ENCODE data around the gene MARCHF9.

Gene MARCHF9

DNA sequence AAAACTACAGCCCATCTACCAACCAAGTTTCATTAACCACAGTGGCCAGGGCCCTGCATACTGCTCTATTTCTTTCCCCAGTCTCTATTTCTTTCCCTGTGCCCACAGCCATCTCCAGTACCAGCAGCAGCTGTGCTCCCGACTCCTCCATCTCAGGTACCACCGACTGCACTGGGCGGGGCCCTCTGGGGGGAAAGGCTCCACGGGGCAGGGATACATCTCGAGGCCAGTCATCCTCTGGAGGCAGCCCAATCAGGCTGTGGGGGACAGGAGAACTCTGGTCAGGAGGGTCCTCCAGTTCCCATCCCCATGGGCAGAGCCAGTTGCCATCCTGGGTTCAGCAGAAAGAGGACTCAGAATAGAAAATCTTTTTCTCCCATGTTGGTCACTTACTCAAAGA lies 5.8 kb upstream of the MARCHF9 start:
- TF ChIP-seq, protein P1, sequence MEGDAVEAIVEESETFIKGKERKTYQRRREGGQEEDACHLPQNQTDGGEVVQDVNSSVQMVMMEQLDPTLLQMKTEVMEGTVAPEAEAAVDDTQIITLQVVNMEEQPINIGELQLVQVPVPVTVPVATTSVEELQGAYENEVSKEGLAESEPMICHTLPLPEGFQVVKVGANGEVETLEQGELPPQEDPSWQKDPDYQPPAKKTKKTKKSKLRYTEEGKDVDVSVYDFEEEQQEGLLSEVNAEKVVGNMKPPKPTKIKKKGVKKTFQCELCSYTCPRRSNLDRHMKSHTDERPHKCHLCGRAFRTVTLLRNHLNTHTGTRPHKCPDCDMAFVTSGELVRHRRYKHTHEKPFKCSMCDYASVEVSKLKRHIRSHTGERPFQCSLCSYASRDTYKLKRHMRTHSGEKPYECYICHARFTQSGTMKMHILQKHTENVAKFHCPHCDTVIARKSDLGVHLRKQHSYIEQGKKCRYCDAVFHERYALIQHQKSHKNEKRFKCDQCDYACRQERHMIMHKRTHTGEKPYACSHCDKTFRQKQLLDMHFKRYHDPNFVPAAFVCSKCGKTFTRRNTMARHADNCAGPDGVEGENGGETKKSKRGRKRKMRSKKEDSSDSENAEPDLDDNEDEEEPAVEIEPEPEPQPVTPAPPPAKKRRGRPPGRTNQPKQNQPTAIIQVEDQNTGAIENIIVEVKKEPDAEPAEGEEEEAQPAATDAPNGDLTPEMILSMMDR (conservative IDR thresholded peaks at IDR 0.05) = no peak
- no peak for TF ChIP-seq ZFX (IDR thresholded peaks at IDR 0.05)
- H3K27ac ChIP-seq = no peak overlapping the region

DNA sequence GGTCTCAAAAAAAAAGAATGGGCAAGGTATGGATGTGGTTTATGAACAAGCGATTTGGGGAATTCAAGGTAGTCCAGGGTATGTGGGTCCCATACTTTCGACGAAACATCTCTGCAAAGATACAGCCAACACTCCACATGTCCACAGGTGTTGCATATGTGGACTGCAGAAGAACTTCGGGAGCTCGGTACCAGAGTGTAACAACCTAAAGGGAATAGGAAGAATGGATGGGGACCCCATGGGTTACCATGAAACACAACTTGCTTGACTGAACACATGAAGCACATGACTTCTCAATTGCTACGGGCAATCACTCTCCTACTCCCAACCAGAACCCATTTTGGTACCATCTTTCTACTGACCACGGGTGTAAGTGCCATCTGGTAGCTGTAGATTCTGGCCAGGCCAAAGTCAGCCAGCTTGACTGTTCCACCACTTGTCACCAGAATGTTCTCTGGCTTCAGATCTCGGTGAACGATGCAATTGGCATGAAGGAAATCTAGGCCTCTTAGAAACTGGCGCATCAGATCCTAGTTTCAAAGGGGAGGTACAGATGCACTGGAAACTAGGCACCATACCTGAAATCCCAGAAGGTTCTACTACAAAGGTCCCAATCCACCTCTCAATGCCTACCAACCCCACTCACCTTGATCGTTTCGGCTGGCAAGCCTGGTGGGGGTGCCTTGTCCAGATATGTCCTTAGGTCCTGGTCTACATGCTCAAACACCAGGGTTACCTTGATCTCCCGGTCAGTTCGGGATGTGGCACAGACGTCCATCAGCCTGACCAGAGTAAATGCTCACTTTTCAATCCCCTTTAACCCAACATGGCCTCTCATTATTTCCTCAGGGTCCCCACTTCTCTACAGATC lies 4.1 kb upstream of the MARCHF9 start:
- peak overlapping the region; percentile 92 for H3K27ac ChIP-seq
- no peak for TF ChIP-seq ZFX (IDR thresholded peaks at IDR 0.05)
- TF ChIP-seq, protein P1 (conservative IDR thresholded peaks at IDR 0.05) = no peak

DNA sequence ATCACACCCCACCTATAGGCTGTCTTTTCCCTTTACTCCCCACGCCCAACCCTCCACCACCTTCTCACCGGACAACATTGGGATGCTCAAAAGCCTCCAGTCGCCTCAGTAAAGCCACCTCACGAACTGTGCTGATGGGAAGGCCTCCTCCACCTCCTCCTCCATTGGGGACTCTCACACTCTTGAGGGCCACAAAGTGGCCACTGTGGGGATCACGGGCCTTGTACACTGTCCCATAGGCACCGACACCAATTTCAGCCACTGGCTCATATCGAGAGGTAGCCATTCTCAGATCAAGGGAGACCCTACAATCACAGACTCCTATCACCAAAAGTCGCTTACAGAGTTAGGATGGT lies 3.5 kb upstream of the MARCHF9 start:
- no peak for TF ChIP-seq ZFX (IDR thresholded peaks at IDR 0.05)
- TF ChIP-seq, protein P1 (conservative IDR thresholded peaks at IDR 0.05) = no peak

DNA sequence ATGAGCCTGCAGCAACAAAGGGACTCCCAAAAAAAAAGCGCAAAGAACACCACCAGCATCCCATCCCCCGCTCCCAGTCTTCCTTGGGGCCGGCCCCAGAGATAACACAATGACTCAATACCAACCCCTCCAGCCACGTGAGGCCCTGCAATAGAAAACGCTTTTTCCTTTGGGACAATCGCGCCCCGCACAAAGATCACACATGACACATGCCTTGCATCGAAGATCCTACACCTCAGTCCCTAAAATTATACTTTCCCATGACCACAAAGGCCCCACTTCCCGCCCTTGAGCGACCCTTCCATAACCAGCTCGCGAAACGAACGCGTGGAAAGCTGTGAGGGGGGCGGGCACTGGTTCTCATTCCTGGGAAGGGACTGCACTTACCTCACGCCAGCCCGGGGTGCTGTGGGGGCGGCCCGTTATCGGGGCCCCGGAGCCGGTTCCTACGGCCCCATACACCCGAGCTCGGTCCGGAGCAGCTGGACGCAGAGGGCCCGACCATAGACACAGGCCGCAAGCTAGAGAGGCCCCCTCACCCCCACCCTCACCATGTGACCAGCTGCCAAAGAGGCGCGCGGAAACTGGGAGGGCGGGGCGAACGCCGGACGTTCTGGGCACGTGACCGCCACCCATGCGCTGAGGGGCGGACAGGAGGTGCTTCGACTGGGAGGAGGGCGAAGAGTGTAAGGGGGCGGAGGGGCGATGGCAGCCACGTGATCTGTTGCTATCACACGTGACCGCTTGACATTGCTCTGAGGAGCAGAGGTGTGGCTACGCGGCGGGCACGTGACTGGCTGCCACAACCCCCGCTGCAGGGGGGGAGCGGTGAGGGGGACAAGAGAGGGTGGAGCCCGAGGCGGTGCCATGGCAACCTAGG lies 2.9 kb upstream of the MARCHF9 start, which contains the start of gene CDK4:
Gene CDK4, minus strand, starts transcription at position 523 of the 880 bp plus-strand sequence. CDS start 593 bp downstream, outside the sequence.
- TF ChIP-seq ZFX (IDR thresholded peaks at IDR 0.05) = peak; percentile 87
- TF ChIP-seq, protein P1 (conservative IDR thresholded peaks at IDR 0.05) = no peak
- peak within 1 kb of the TSS; percentile 92 for H3K27ac ChIP-seq

More for the DNA sequence above, 3.5 kb upstream of the MARCHF9 start:
- peak overlapping the region; percentile 92 for H3K27ac ChIP-seq

DNA sequence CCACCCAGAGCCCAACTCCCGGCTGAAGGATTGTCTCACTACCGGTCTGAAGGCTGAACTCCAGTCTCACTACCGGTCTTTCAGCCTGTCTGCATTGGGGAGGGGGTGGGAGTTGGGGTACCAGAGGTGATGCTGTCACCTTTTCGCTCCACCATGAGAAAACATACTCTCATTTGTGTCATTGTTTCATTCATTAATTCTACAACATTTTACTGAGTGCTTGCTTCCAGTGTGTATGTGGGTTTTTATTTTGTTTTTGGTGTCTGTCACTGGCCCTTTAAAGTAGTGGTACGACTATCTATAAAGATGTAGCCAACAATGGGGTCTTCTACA lies 2.3 kb upstream of the MARCHF9 start:
- H3K27ac ChIP-seq = peak overlapping the region; percentile 92
- TF ChIP-seq ZFX (IDR thresholded peaks at IDR 0.05) = no peak
- TF ChIP-seq, protein P1 (conservative IDR thresholded peaks at IDR 0.05) = no peak

DNA sequence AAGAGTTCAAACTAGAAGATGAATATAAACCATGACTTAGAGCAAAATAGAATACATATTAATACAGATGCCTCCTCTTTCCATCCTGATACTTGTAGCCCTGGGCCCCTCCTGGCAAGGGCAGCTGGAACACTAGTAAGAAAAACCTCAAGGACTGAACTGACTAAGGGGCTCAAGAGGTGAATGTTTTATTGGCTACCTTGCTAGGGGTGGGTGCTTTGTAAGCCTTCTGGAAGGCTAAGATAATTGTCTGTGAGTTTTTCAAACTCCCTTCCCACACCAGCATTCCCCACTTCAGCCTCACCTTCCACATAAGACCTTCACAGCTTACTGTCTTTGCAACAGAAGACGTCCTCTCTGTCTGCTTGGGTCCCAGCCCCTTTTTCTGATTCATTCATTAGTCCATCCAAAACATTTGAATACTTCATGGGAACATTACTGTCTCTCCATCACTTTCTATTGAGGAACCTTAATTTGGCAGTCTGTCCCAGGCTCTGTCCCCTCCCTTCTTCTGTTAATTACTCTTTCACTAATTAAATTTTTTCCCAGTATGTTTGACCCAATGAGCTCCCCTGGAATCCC lies 1.1 kb upstream of the MARCHF9 start:
- no peak for TF ChIP-seq ZFX (IDR thresholded peaks at IDR 0.05)
- TF ChIP-seq, protein P1 (conservative IDR thresholded peaks at IDR 0.05) = no peak
- no peak overlapping the region for H3K27ac ChIP-seq

DNA sequence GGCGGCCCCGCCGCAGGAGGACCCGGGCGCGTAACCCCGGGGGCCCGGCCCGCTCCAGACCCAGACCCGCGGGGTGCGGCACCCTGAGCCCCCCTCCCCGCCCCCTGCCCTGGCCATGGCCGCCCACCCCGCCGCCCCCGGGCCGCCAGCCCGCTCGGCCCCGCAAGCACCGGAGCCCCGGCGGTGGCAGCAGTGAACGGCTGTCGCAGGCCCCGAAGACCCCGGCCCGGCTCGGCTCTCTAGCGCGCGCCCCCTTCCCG lies 221 bp downstream of the MARCHF9 start:
- H3K27ac ChIP-seq = peak overlapping the region; percentile 34; the same call in 1 of the 2 replicates
- TF ChIP-seq, protein P1 (conservative IDR thresholded peaks at IDR 0.05) = no peak
- TF ChIP-seq ZFX (IDR thresholded peaks at IDR 0.05) = no peak
